ENCODE measurements around the gene TRMO. TPM values are rescaled to one million over a fixed set of nuclear protein-coding genes. Genes with fewer than 3 reads are reported as not detected.

Gene TRMO
- total and polyA plus RNA-seq, 5 experiments from 2014 or later, result 11.7 to 51.5 (median 18.0) TPM

DNA sequence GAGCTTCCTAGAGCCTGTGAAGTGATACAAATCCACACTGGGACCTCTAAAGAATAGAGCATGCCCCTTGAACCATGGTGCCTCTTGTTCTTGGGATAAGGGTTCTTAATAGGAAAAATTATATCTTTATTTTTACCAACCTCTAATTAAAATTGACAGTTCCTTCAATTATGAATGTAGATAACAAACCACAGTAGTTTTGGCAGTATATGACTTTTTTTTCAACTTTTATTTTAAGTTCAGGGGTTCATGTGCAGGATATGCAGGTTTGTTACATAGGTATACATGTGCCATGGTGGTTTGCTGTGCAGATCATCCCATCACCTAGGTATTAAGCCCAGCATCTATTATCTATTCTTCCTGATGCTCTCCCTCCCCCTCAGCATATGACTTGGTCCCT, 14.7 kb upstream of the TRMO start:
- ATAC-seq, result no peak
- Mint-ChIP-seq H3K27me3 (no peaks in the 10 kb centered on the region), H3K27ac (peak overlapping the region in 3 of 10 donors; percentile 66 to 84 (median 74))

DNA sequence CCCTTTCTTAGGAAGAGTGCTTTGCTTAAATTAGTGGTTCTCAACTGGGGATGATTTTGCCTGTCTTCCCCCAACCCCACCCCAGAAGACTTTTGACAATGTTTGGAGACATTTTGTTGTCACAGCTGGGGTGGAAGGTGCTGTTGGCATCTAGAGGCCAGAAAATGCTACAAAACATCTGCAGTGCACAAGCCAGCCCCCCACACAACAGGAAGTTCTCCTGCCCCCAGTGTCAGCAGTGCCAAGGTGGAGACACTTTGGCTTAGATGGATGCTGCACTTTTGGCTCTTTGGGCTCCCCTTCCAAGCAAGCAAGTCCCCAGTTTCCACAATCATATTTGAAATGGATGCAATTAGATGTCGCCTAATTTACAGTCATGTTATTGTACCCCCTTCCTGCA, 13.0 kb upstream of the TRMO start:
- peaks cover 26 to 70% (median 62%) of the 10 kb centered on the region in 4 donors for H3K4me1 Mint-ChIP-seq
- no peaks in the 10 kb centered on the region for H3K36me3 Mint-ChIP-seq
- POLR2A ChIA-PET, result interaction anchor here (1.0 to 2.4 kb wide), 2 partner anchors 9 to 18 kb away, joined by 4 to 11 read pairs; no protein-coding TSS in a partner anchor
- no peaks in the 10 kb centered on the region for H3K27me3 Mint-ChIP-seq
- no peak overlapping the region for H3K4me3 Mint-ChIP-seq
- ATAC-seq, result no peak
- DNase-seq, result no peak
- H3K9me3 Mint-ChIP-seq, result no peaks in the 10 kb centered on the region
- H3K27ac Mint-ChIP-seq, result peak overlapping the region in 3 of 10 donors; percentile 27 to 37 (median 28)

More for the DNA sequence above, 14.7 kb upstream of the TRMO start:
- no peaks in the 10 kb centered on the region for H3K9me3 Mint-ChIP-seq
- no peak for DNase-seq
- peaks cover 18 to 56% (median 46%) of the 10 kb centered on the region in 4 donors for H3K4me1 Mint-ChIP-seq
- H3K36me3 Mint-ChIP-seq, result no peaks in the 10 kb centered on the region
- POLR2A ChIA-PET, result interaction anchor here (0.7 to 1.9 kb wide), 5 partner anchors 13 to 119 kb away, joined by 3 to 8 read pairs (median 3); partner anchors contain the start of genes ANP32B, NANS and TRMO
- H3K4me3 Mint-ChIP-seq, result peak overlapping the region in 1 of 10 donors; percentile 22

DNA sequence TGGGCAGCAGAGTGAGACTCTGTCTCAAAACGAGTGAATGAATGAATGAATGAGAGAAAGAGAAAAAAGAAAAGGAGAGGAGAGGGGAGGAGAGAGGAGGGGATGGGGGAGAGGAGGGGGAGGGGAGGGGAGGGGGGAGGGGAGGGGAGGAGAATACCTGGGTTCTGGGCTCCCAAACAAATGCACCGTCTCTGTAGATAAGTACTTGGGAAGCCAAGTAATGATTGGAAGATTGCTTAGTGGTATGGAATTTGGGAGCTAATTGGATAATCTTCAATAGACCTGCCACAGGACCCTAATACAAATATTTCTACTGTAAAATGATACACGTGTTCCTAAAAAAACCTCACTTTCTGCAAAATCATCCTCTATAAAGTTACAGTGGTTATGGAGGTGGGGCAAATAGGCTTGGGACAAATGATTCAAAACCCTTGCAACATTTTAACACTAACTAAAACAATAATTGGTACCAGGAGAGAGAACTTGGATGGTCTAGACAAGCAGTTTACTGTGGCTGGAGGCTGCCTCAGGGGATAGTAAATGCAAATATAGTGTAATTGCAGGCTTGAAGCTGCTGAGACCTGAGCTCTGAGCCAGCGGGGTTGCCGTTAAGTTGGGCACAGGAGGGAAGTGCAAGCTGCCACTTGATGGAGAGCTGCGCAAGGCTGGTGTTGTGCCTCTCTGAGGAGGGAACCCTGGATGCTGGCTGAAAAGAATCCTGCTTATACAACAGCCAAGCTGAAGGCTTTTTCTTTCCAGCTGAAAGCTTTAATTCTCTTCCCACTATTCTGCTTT, 12.2 kb upstream of the TRMO start:
- ATAC-seq (no peak), DNase-seq (no peak)
- Mint-ChIP-seq H3K36me3 (no peaks in the 10 kb centered on the region), H3K27ac (peak overlapping the region in 8 of 10 donors; percentile 9 to 80 (median 47)), H3K9me3 (no peaks in the 10 kb centered on the region), H3K27me3 (no peaks in the 10 kb centered on the region), H3K4me1 (peaks cover 30 to 78% (median 69%) of the 10 kb centered on the region in 4 donors), H3K4me3 (peak overlapping the region in 1 of 10 donors; percentile 23)
- POLR2A ChIA-PET, result interaction anchor here (1.0 to 2.4 kb wide), 3 partner anchors 9 to 48 kb away, joined by 4 to 11 read pairs (median 6); partner anchors contain the start of gene ANP32B

DNA sequence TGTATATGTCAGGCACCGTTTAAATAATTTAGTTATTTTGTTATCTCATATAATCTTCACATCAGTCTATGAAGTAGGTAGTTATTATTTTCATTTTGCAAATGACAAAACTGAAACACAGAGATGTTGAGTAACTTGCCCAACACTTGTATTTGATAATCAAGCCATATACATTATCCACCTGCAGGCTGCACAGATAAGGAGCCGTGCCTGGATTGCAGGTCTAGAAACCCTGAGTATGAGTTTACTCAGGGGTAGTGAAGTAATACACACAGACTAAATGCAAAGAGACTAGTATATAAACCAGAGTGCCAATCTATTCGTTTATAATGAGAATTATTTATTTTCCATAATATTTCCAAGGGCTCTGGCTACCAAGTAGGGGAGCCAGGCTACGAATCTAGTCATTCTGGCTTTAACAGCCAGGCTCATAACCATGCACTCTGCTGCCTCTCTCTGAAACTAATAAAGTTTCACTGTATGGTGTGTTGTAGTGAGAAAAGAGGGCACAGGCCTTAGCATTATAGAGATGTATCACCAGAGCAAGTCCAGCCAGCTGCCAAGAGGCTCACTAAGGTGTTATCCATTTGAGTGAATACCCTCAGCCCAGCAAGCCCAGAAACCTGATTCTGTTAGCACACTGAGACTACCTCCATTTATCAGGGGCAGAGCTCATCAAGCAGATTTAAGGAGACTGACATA, 11.1 kb upstream of the TRMO start:
- POLR2A ChIA-PET, result interaction anchor here (1.3 kb wide), 1 partner anchor 49 kb away, joined by 6 read pairs; the partner anchor contains the start of gene ANP32B
- no peak overlapping the region for H3K4me3 Mint-ChIP-seq
- no peaks in the 10 kb centered on the region for H3K27me3 Mint-ChIP-seq
- DNase-seq (no peak), ATAC-seq (no peak)
- H3K4me1 Mint-ChIP-seq, result peaks cover 31 to 75% (median 72%) of the 10 kb centered on the region in 4 donors
- H3K27ac Mint-ChIP-seq, result peak overlapping the region in 8 of 10 donors; percentile 9 to 83 (median 50)
- H3K9me3 Mint-ChIP-seq, result no peaks in the 10 kb centered on the region
- H3K36me3 Mint-ChIP-seq, result no peaks in the 10 kb centered on the region

GRCh38 chr9:97930972-97931371, 8.7 kb upstream of the TRMO start:
- Mint-ChIP-seq H3K9me3 (no peaks in the 10 kb centered on the region), H3K4me3 (peak overlapping the region; percentile 46 to 81 (median 70)), H3K36me3 (no peaks in the 10 kb centered on the region), H3K4me1 (peaks cover 26 to 62% (median 58%) of the 10 kb centered on the region in 4 donors), H3K27me3 (no peaks in the 10 kb centered on the region), H3K27ac (peak overlapping the region; percentile 85 to 96 (median 90))
- POLR2A ChIA-PET, result interaction anchor here (0.6 to 4.2 kb wide), 5 partner anchors 9 to 325 kb away, joined by 3 to 25 read pairs (median 4); partner anchors contain the start of genes ANP32B, TBC1D2 and TRMO
- ATAC-seq, result peak; percentile 82 to 85
- DNase-seq, result peak in 2 of 10 donors; percentile 50 to 54

- Mint-ChIP-seq H3K4me3 (peak overlapping the region; percentile 63 to 85 (median 74)), H3K9me3 (no peaks in the 10 kb centered on the region), H3K27me3 (no peaks in the 10 kb centered on the region), H3K27ac (peak overlapping the region; percentile 13 to 96 (median 88)), H3K36me3 (no peaks in the 10 kb centered on the region), H3K4me1 (peaks cover 16 to 49% (median 47%) of the 10 kb centered on the region in 4 donors)
- POLR2A ChIA-PET, result interaction anchor here (1.1 to 4.2 kb wide), 2 partner anchors 9 to 55 kb away, joined by 4 to 25 read pairs; partner anchors contain the start of genes ANP32B and HEMGN
- ATAC-seq, result peak; percentile 50 to 53
- no peak for DNase-seq
Observed at GRCh38 chr9:97928986-97929604, 6.8 kb upstream of the TRMO start.

DNA sequence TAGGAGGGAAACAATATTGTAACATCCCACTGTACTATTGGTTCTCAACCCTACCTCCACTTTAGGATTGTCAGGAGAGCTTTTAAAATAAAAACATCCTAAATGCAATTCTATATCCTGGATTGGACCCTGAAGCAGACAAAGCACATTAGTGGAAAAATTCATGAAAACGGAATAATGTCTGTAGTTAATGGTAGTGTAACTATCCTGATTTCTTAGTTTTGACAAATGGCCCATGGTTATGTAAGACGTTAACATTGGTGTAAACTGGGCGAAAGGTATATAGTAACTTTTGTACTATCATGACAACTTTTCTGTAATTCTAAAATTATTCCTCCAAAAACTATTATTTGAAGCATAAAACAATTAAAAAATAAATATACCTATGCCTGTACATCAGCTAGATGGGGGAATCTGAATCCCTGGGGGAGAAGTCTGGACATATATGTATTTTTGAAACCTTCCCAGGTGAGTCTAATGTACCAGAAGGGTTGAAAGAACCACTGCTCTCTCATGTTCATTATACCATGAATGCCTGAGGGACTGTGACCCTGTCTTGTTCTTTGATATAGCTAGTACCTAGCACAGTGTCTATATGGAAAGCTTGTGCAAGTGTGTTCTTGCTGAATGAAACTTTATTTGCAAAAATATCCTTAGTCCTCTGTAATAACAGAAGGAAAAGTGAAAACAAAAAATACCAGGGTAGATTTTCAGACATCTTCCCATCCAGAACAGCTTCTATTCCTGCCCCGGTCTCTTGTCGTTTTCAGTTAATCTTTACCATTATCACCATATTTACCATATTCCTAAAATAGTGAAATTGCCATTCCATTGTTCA, 3.4 kb upstream of the TRMO start:
- ATAC-seq, result no peak
- H3K4me1 Mint-ChIP-seq, result peaks cover 20 to 56% (median 47%) of the 10 kb centered on the region in 4 donors
- POLR2A ChIA-PET, result interaction anchor here (0.7 to 1.2 kb wide), 4 partner anchors 19 to 109 kb away, joined by 3 to 4 read pairs (median 3); partner anchors contain the start of gene ANP32B

GRCh38 chr9:97924386-97924785, 2.1 kb upstream of the TRMO start:
- Mint-ChIP-seq H3K36me3 (peaks cover 0 to 5% (median 0%) of the 10 kb centered on the region in 3 donors), H3K9me3 (no peaks in the 10 kb centered on the region), H3K27ac (peak overlapping the region in 1 of 10 donors; percentile 98), H3K27me3 (peaks cover 0 to 5% (median 0%) of the 10 kb centered on the region in 5 donors), H3K4me3 (no peak overlapping the region), H3K4me1 (peaks cover 19 to 57% (median 47%) of the 10 kb centered on the region in 4 donors)
- ATAC-seq (no peak), DNase-seq (no peak)
- POLR2A ChIA-PET, result interaction anchor here (0.6 to 9.2 kb wide), 10 partner anchors 13 to 121 kb away, joined by 3 to 349 read pairs (median 10); partner anchors contain the start of genes ANP32B and HEMGN

More for the DNA sequence above, 3.4 kb upstream of the TRMO start:
- Mint-ChIP-seq H3K27me3 (peaks cover 0 to 5% (median 0%) of the 10 kb centered on the region in 5 donors), H3K4me3 (no peak overlapping the region), H3K9me3 (no peaks in the 10 kb centered on the region), H3K27ac (peak overlapping the region in 1 of 10 donors; percentile 43), H3K36me3 (peaks cover 0 to 5% (median 0%) of the 10 kb centered on the region in 3 donors)
- no peak for DNase-seq

- peaks cover 0 to 5% (median 0%) of the 10 kb centered on the region in 3 donors for H3K36me3 Mint-ChIP-seq
- H3K4me1 Mint-ChIP-seq, result peaks cover 24 to 57% (median 48%) of the 10 kb centered on the region in 4 donors
- peak overlapping the region; percentile 98 to 99 (median 99) for H3K27ac Mint-ChIP-seq
- peak; percentile 15 to 18 for ATAC-seq
- DNase-seq, result peak; percentile 41 to 90 (median 77)
- H3K9me3 Mint-ChIP-seq, result no peaks in the 10 kb centered on the region
- POLR2A ChIA-PET, result interaction anchor here (1.0 to 9.2 kb wide), 15 partner anchors 14 to 333 kb away, joined by 3 to 349 read pairs (median 12); partner anchors contain the start of genes ANP32B, HEMGN and TBC1D2
- peaks cover 0 to 5% (median 0%) of the 10 kb centered on the region in 5 donors for H3K27me3 Mint-ChIP-seq
- peak overlapping the region; percentile 76 to 95 (median 94) for H3K4me3 Mint-ChIP-seq
Observed at GRCh38 chr9:97923529-97924108, 1.3 kb upstream of the TRMO start.

DNA sequence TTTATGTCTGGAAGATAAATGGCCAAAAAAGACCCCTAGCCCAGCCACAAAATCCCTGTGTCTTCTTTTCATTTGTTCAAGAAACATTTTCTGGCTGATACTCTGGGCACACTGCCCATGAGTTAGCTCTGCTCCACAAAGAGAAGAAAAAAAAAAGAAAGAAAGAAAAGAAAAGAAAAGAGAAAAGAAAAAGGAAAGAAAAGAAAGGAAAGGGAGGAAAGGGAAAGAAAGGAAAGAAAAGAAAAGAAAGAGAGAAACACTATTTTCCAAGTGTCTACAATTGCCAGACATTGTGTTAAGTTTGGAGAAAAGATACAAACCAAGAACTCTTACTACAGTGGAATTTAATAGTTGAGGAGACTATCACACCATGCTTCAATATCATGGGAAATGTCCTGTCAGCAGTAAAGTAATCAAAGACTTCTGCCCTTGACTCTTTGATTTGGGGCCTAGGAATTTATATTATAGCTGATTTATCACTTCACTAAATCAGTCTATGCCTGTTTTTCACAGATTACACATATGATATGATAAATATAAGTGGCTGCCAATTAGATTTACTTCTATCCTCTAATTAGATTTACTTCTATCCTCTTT, 3.0 kb downstream of the TRMO start:
- ATAC-seq, result no peak
- Mint-ChIP-seq H3K27me3 (peaks cover 0 to 5% (median 0%) of the 10 kb centered on the region in 5 donors), H3K4me3 (peak overlapping the region; percentile 59 to 95 (median 93)), H3K4me1 (peaks cover 29 to 81% (median 68%) of the 10 kb centered on the region in 4 donors), H3K27ac (peak overlapping the region; percentile 98 to 99 (median 99)), H3K9me3 (no peaks in the 10 kb centered on the region), H3K36me3 (peaks cover 0 to 25% (median 22%) of the 10 kb centered on the region in 3 donors)
- DNase-seq, result no peak
- POLR2A ChIA-PET, result interaction anchor here (4.0 to 9.2 kb wide), 4 partner anchors 15 to 337 kb away, joined by 52 to 349 read pairs (median 130); partner anchors contain the start of genes ANP32B and TBC1D2
